HCT116 (cell line): ENCODE measurements around the gene MRPS2. TPM values are rescaled to one million over a fixed set of nuclear protein-coding genes. Genes with fewer than 3 reads are reported as not detected.
"Not testable (repeated sequence)": the region's sequence is repeated elsewhere in the genome, so short reads cannot be mapped to it uniquely, and the experiment has no call there.

Experiments
- ATAC-seq: fragments of 200-7000 bp; cut with Tn5 transposase; 2 replicates; pipeline ENCODE4 v1.9.1; 2020; ENCODE audit warnings: mild to moderate bottlenecking, moderate library complexity
- BruUV-seq: library from RNA; stranded (reverse); fragments of 400-500 nt; replicated peaks from 2 replicates; lab custom pipeline; 2021; lab: Mats Ljungman, UMichigan
- CTCF ChIA-PET: fragments of 300-600 bp; sonication (Branson Sonifier 250); formaldehyde crosslinking; loops from one replicate; lab custom pipeline; 2021; ENCODE audit warnings: antibody characterized with exemption; lab: Charles Lee
- POLR2A ChIA-PET: fragments of 300-600, 350-600 bp; sonication (Branson Sonifier 250); formaldehyde crosslinking; loops from one replicate; lab custom pipeline; 2021; ENCODE audit warnings: antibody characterized with exemption; lab: Charles Lee
- RAD21 ChIA-PET, 2 experiments: fragments of 300-600 bp; sonication (Branson Sonifier 250); formaldehyde crosslinking; loops; one replicate each; lab custom pipeline; 2023; ENCODE audit warnings: low total read pairs in 2 of 2; ENCODE audit not compliant: uncharacterized antibody in 2 of 2, unreplicated experiment in 2 of 2, low non-redundant PET in 1 of 2; lab: Charles Lee
- DNase-seq: peaks from one replicate; pipeline ENCODE4 v3.0.0-alpha.2; 2010; ENCODE audit warnings: low read depth, low spot score
- H2AFZ ChIP-seq: fragments of 200-600 bp; shearing (Covaris generic), sonication (generic); 2 replicates; pipeline ENCODE4 v1.6.1; 2017; ENCODE audit warnings: low read depth, mixed run types, mixed read lengths, antibody characterized with exemption, low read length; ENCODE audit not compliant: poor library complexity, severe bottlenecking
- H3K27ac ChIP-seq: 2 replicates; pipeline ENCODE4 v1.5.1; 2012; ENCODE audit warnings: low read depth, low read length
- H3K27me3 ChIP-seq: fragments of 200-600 bp; sonication (generic); 2 replicates; pipeline ENCODE4 v1.6.1; 2016; ENCODE audit warnings: mixed run types, low read length, mixed read lengths; ENCODE audit not compliant: insufficient read depth
- H3K36me3 ChIP-seq, 2 experiments: fragments of 200-500 bp in 1 of 2; fragments of 200-600 bp in 1 of 2; sonication (Bioruptor generic) in 1 of 2; sonication (generic) in 1 of 2; 2 replicates each; pipeline versions ENCODE4 v1.5.1 to v1.6.1; 2014 to 2016; ENCODE audit warnings: low read length in 2 of 2, inconsistent platforms in 1 of 2, mixed read lengths in 1 of 2, mixed run types in 1 of 2; ENCODE audit not compliant: insufficient read depth in 2 of 2, control insufficient read depth in 1 of 2
- H3K4me1 ChIP-seq, 2 experiments: fragments of 200-600 bp in 1 of 2; sonication (generic) in 1 of 2; 2 replicates each; pipeline versions ENCODE4 v1.5.1 to v1.6.1; 2012 to 2017; ENCODE audit warnings: low read length in 2 of 2, inconsistent platforms in 1 of 2, mild to moderate bottlenecking in 1 of 2, mixed read lengths in 1 of 2, mixed run types in 1 of 2, moderate library complexity in 1 of 2; ENCODE audit not compliant: insufficient read depth in 2 of 2, control insufficient read depth in 1 of 2
- H3K4me2 ChIP-seq: fragments of 200-600 bp; sonication (generic); 2 replicates; pipeline ENCODE4 v1.6.1; 2017; ENCODE audit warnings: mixed run types, low read length, mixed read lengths
- H3K4me3 ChIP-seq, 2 experiments: fragments of 200-600 bp in 1 of 2; sonication (generic) in 1 of 2; replicated peaks in 1 of 2; 2 replicates each; pipeline ENCODE4 v1.5.1; 2011 to 2016; ENCODE audit warnings: low read length in 2 of 2, control low read depth in 1 of 2, low read depth in 1 of 2, mild to moderate bottlenecking in 1 of 2, mixed read lengths in 1 of 2, mixed run types in 1 of 2
- H3K79me2 ChIP-seq: fragments of 200-600 bp; sonication (generic); 2 replicates; pipeline ENCODE4 v1.6.1; 2017; ENCODE audit warnings: mild to moderate bottlenecking, mixed run types, low read length, moderate library complexity, mixed read lengths; ENCODE audit not compliant: insufficient read depth
- H3K9ac ChIP-seq: fragments of 200-600 bp; sonication (generic); 2 replicates; pipeline ENCODE4 v1.6.1; 2016; ENCODE audit warnings: low read length, mixed read lengths
- H3K9me2 ChIP-seq: fragments of 200-600 bp; sonication (generic), shearing (Covaris generic); 2 replicates; pipeline ENCODE4 v1.6.1; 2017; ENCODE audit warnings: mixed run types, mild to moderate bottlenecking, moderate library complexity; ENCODE audit not compliant: insufficient read depth
- H3K9me3 ChIP-seq, 2 experiments: fragments of 200-500 bp in 1 of 2; fragments of 200-600 bp in 1 of 2; sonication (Bioruptor generic) in 1 of 2; sonication (generic) in 1 of 2; 2 replicates each; pipeline ENCODE4 v1.6.1; 2014 to 2017; ENCODE audit warnings: low read length in 2 of 2, mixed read lengths in 2 of 2, inconsistent platforms in 1 of 2, low read depth in 1 of 2, mild to moderate bottlenecking in 1 of 2, mixed run types in 1 of 2, moderate library complexity in 1 of 2; ENCODE audit not compliant: control insufficient read depth in 1 of 2, insufficient read depth in 1 of 2
- H4K20me1 ChIP-seq: fragments of 200-600 bp; sonication (generic), shearing (Covaris generic); 2 replicates; pipeline ENCODE4 v1.6.1; 2017; ENCODE audit warnings: mixed run types, mild to moderate bottlenecking, moderate library complexity; ENCODE audit not compliant: insufficient read depth
- CEBPB ChIP-seq: IDR thresholded peaks from 2 replicates; pipeline ENCODE4 v1.6.1; 2012; ENCODE audit warnings: low read depth
- EZH2 ChIP-seq: fragments of 200-600 bp; sonication (generic); IDR thresholded peaks from 2 replicates; pipeline ENCODE4 v1.6.1; 2017; ENCODE audit warnings: antibody characterized with exemption, mixed run types
- JUND ChIP-seq: IDR thresholded peaks from 2 replicates; pipeline ENCODE4 v1.6.1; 2012
- POLR2A ChIP-seq: IDR thresholded peaks from 2 replicates; pipeline ENCODE4 v1.7.0; 2011; ENCODE audit warnings: borderline replicate concordance; ENCODE audit not compliant: insufficient read depth, insufficient read length; ENCODE audit errors: extremely low read depth
- RAD21 ChIP-seq: IDR thresholded peaks from 2 replicates; pipeline ENCODE4 v1.6.1; 2012; ENCODE audit warnings: low read depth, mild to moderate bottlenecking
- SP1 ChIP-seq: IDR thresholded peaks from 2 replicates; pipeline ENCODE4 v1.6.1; 2012; ENCODE audit warnings: low read depth
- ZFX ChIP-seq: fragments of 450-650 bp; IDR thresholded peaks from 2 replicates; pipeline ENCODE4 v1.6.1; 2017
- intact Hi-C: fragments of 100-400 bp; cut with micrococcal nuclease; formaldehyde crosslinking; loops from 2 replicates; pipeline ENCODE4 v1.10.0; 2022
- total RNA-seq: library from RNA; stranded (reverse); gene quantifications from one replicate; pipeline ENCODE4 v1.2.1, GENCODE V29; 2021; ENCODE audit not compliant: unreplicated experiment

The MRPS2 gene
- total RNA-seq, 1 experiment from 2014 or later, result 85.1 TPM

- Histone ChIP-seq H3K79me2 (no peaks in the 10 kb centered on the region), H3K27ac (no peak overlapping the region), H3K36me3 (no peaks in the 10 kb centered on the region), H3K4me2 (peak overlapping the region; percentile 28; the same call in 1 of the 2 replicates), H3K9me2 (no peaks in the 10 kb centered on the region), H3K4me3 (no peak overlapping the region), H3K9ac (no peak overlapping the region), H3K27me3 (no peaks in the 10 kb centered on the region), H2AFZ (no peak overlapping the region), H3K4me1 (peaks cover 0 to 9% of the 10 kb centered on the region in 2 experiments; a peak in 3 of 4 replicates), H3K9me3 (no peaks in the 10 kb centered on the region), H4K20me1 (no peaks in the 10 kb centered on the region)
- intact Hi-C loops, result no loop called here
- CTCF ChIA-PET, result no interaction called here
- TF ChIP-seq ZFX, result no peak
- no peak for TF ChIP-seq EZH2
- no peak for TF ChIP-seq RAD21
- RAD21 ChIA-PET, result no interaction called here
- ATAC-seq, result peak; percentile 51
- POLR2A ChIA-PET, result no interaction called here
- no TSS peak for BruUV-seq
- no peak for DNase-seq
Observed at GRCh38 chr9:135526089-135526729, 25.7 kb downstream of the MRPS2 start.

GRCh38 chr9:135526730-135527571, 26.5 kb downstream of the MRPS2 start:
- POLR2A ChIA-PET, result no interaction called here

GRCh38 chr9:135528842-135529435, 28.5 kb downstream of the MRPS2 start:
- DNase-seq, H4K20me1 ChIP-seq, H3K79me2 ChIP-seq, H3K36me3 ChIP-seq, H3K9me2 ChIP-seq, H3K27ac ChIP-seq, H3K4me3 ChIP-seq, H3K4me1 ChIP-seq, ATAC-seq, POLR2A ChIA-PET, H3K9me3 ChIP-seq, H3K4me2 ChIP-seq, BruUV-seq, H3K9ac ChIP-seq, H2AFZ ChIP-seq, intact Hi-C loops, CTCF ChIA-PET, RAD21 ChIA-PET, H3K27me3 ChIP-seq: not testable (repeated sequence)

More at GRCh38 chr9:135526730-135527571, 26.5 kb downstream of the MRPS2 start:
- Histone ChIP-seq H3K36me3 (no peaks in the 10 kb centered on the region), H4K20me1 (no peaks in the 10 kb centered on the region), H3K9ac (no peak overlapping the region), H3K4me2 (peak overlapping the region; percentile 28; the same call in 1 of the 2 replicates), H2AFZ (no peak overlapping the region), H3K27ac (no peak overlapping the region), H3K79me2 (no peaks in the 10 kb centered on the region), H3K4me1 (peaks cover 0 to 9% of the 10 kb centered on the region in 2 experiments; a peak in 3 of 4 replicates), H3K9me3 (no peaks in the 10 kb centered on the region), H3K9me2 (no peaks in the 10 kb centered on the region), H3K4me3 (no peak overlapping the region), H3K27me3 (no peaks in the 10 kb centered on the region)
- ChIA-PET RAD21 (no interaction called here), CTCF (no interaction called here)
- ATAC-seq (peak; percentile 77), DNase-seq (no peak)
- intact Hi-C loops, result no loop called here
- BruUV-seq, result no TSS peak
- no peak for TF ChIP-seq CEBPB
- no peak for TF ChIP-seq SP1
- no peak for TF ChIP-seq POLR2A
- no peak for TF ChIP-seq JUND
